Measurements from ENCODE around the gene MAP2. TPM values are rescaled to one million over a fixed set of nuclear protein-coding genes. Genes with fewer than 3 reads are reported as not detected.

The MAP2 gene
- total and polyA plus RNA-seq, 2 donors (not counting 3 experiments of a cell fraction or from before 2014, with no cell fraction given), result 19.4 to 46.1 TPM

GRCh38 chr2:209591021-209591420 lies 167.2 kb downstream of the MAP2 start:
- no peak overlapping the region for H3K4me3 ChIP-seq (replicated peaks in 1 of 3; ENCODE audit: insufficient read depth in 1 of 3, low read depth in 1 of 3, low read length in 3 of 3)
- no peak overlapping the region for H2AFZ ChIP-seq (ENCODE audit: low read depth, low read length)
- dilution Hi-C loops (cut with MboI; ENCODE audit: extremely low pct_ligation_motif_present, low sequenced_read_pairs), result no loop called here
- H3K9ac ChIP-seq (replicated peaks; ENCODE audit: extremely low read depth, insufficient read depth, low read length), result no peak overlapping the region
- no peak overlapping the region for H3K27ac ChIP-seq (ENCODE audit: insufficient read depth, low read depth, low read length)
- POLR2A ChIA-PET, result no interaction called here
- FAIRE-seq, result no peak
- TF ChIP-seq GATA2 (IDR thresholded peaks at IDR 0.05; ENCODE audit: insufficient read depth, insufficient read length, low read depth, low read length) (no peak), JUN (IDR thresholded peaks at IDR 0.05; ENCODE audit: borderline replicate concordance, insufficient read depth, insufficient read length, low read depth) (no peak), MYC (IDR thresholded peaks at IDR 0.05; ENCODE audit: low read depth, low read length) (no peak), POLR2AphosphoS5 (IDR thresholded peaks at IDR 0.05; ENCODE audit: insufficient read depth, low read depth, low read length) (no peak), POLR2A (IDR thresholded peaks at IDR 0.05; ENCODE audit: low read depth, low read length) (no peak), EZH2 (IDR thresholded peaks at IDR 0.05; ENCODE audit: borderline replicate concordance, low read depth, low read length, severe bottlenecking) (no peak), FOS (IDR thresholded peaks at IDR 0.05; ENCODE audit: borderline replicate concordance, insufficient read depth, low read length) (no peak), MAX (IDR thresholded peaks at IDR 0.05; ENCODE audit: insufficient read depth, insufficient read length) (no peak)
- TF ChIP-seq, protein P1, sequence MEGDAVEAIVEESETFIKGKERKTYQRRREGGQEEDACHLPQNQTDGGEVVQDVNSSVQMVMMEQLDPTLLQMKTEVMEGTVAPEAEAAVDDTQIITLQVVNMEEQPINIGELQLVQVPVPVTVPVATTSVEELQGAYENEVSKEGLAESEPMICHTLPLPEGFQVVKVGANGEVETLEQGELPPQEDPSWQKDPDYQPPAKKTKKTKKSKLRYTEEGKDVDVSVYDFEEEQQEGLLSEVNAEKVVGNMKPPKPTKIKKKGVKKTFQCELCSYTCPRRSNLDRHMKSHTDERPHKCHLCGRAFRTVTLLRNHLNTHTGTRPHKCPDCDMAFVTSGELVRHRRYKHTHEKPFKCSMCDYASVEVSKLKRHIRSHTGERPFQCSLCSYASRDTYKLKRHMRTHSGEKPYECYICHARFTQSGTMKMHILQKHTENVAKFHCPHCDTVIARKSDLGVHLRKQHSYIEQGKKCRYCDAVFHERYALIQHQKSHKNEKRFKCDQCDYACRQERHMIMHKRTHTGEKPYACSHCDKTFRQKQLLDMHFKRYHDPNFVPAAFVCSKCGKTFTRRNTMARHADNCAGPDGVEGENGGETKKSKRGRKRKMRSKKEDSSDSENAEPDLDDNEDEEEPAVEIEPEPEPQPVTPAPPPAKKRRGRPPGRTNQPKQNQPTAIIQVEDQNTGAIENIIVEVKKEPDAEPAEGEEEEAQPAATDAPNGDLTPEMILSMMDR (IDR thresholded peaks at IDR 0.05; ENCODE audit: extremely low read depth in 1 of 2, insufficient read depth in 1 of 2, low read depth in 1 of 2, low read length in 2 of 2), result no peak
- no peaks in the 10 kb centered on the region for H3K9me1 ChIP-seq (replicated peaks; ENCODE audit: control insufficient read depth, extremely low read depth, insufficient read depth, low read length)
- H4K20me1 ChIP-seq (replicated peaks; ENCODE audit: control insufficient read depth, extremely low read depth, insufficient read depth, low read length), result no peaks in the 10 kb centered on the region
- DNase-seq (ENCODE audit: low read depth, low spot score), result no peak
- no peaks in the 10 kb centered on the region for H3K4me1 ChIP-seq (ENCODE audit: control insufficient read depth, extremely low read depth, insufficient read depth, low read length)
- H3K9me3 ChIP-seq (replicated peaks; ENCODE audit: control insufficient read depth, insufficient read depth, low read length), result no peaks in the 10 kb centered on the region
- no TSS peak for BruUV-seq (replicated peaks)
- no peak overlapping the region for H3K4me2 ChIP-seq (ENCODE audit: insufficient read depth, low read length)
- H3K27me3 ChIP-seq (ENCODE audit: control insufficient read depth in 2 of 2, insufficient read depth in 2 of 2, low read length in 2 of 2), result no peaks in the 10 kb centered on the region
- H3K79me2 ChIP-seq (ENCODE audit: control insufficient read depth, insufficient read depth, low read length), result no peaks in the 10 kb centered on the region
- intact Hi-C loops (cut with micrococcal nuclease), result no loop called here
- CTCF ChIA-PET, result interaction anchor here (1.2 to 1.7 kb wide), 3 partner anchors 14 to 167 kb away, joined by 3 to 5 read pairs (median 4); partner anchors contain the start of gene MAP2
- no peaks in the 10 kb centered on the region for H3K36me3 ChIP-seq (ENCODE audit: control insufficient read depth in 2 of 2, extremely low read depth in 1 of 2, insufficient read depth in 2 of 2, low read length in 2 of 2)

Data from endothelial cell of umbilical vein (primary cell).